ENCODE results near the gene LYSMD4.

DNA sequence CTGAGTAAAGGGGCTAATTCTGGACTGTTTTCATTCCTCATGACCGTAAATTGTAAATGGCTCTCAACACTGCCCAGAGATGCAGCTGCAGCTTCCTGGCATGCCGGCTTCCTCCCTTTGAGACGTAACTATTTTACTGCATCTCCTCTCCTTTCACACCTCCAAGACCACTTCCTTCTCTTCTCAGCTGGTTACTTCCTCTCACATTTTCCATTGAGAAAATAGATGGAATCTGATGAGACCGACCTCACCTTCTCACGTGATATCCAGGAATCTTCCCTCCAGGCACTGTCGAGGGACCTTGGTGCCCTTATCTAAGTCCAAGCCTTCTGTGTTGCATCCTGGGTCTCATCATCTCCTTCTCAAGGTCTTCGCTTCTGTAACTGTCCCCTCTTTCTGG lies 12.7 kb downstream of the LYSMD4 start:
- TF ChIP-seq, protein P1, sequence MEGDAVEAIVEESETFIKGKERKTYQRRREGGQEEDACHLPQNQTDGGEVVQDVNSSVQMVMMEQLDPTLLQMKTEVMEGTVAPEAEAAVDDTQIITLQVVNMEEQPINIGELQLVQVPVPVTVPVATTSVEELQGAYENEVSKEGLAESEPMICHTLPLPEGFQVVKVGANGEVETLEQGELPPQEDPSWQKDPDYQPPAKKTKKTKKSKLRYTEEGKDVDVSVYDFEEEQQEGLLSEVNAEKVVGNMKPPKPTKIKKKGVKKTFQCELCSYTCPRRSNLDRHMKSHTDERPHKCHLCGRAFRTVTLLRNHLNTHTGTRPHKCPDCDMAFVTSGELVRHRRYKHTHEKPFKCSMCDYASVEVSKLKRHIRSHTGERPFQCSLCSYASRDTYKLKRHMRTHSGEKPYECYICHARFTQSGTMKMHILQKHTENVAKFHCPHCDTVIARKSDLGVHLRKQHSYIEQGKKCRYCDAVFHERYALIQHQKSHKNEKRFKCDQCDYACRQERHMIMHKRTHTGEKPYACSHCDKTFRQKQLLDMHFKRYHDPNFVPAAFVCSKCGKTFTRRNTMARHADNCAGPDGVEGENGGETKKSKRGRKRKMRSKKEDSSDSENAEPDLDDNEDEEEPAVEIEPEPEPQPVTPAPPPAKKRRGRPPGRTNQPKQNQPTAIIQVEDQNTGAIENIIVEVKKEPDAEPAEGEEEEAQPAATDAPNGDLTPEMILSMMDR (IDR thresholded peaks at IDR 0.05), result no peak
- TF ChIP-seq ZFX (IDR thresholded peaks at IDR 0.05; ENCODE audit: borderline replicate concordance), result no peak
